Loucy (cell line): Measurements from ENCODE around the gene NRXN3.

Experiments
- EZH2phosphoT487 ChIP-seq: fragments of 200-600 bp; IDR thresholded peaks from 2 replicates; pipeline ENCODE4 v1.6.1; 2018; ENCODE audit warnings: antibody characterized with exemption, mild to moderate bottlenecking, moderate library complexity, borderline replicate concordance
- TF ChIP-seq, protein P1 (sequence below): fragments of 200-600 bp; sonication (generic); conservative IDR thresholded peaks from 2 replicates; pipeline ENCODE4 v1.5.1; 2014; ENCODE audit warnings: mild to moderate bottlenecking, antibody characterized with exemption, low read length

DNA sequence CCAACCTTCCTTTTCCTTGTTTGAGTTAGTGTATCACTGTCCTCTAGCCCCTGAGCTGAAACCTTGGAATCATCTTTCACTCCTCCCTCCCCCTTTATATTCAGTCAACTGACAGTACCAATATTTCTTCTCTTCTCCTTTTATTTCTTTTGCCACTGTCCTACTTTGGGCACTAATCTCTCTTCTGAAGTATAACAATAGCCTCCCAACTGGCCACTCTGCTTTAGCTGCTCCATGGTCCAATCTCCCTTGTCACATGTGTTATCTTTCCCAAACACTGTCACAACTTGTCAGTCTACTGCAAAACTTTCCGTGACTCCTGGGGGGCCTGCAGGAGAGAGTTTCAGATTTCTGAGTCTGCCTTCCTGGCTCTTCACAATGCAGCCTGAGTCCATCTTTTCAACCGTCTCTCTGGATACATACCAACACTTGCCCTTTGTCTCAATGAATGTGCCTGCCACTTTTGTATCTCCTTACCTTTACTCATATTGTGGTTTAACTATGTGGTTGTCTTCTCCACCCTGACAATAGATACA lies 1570.0 kb downstream of the NRXN3 start:
- TF ChIP-seq, protein P1, sequence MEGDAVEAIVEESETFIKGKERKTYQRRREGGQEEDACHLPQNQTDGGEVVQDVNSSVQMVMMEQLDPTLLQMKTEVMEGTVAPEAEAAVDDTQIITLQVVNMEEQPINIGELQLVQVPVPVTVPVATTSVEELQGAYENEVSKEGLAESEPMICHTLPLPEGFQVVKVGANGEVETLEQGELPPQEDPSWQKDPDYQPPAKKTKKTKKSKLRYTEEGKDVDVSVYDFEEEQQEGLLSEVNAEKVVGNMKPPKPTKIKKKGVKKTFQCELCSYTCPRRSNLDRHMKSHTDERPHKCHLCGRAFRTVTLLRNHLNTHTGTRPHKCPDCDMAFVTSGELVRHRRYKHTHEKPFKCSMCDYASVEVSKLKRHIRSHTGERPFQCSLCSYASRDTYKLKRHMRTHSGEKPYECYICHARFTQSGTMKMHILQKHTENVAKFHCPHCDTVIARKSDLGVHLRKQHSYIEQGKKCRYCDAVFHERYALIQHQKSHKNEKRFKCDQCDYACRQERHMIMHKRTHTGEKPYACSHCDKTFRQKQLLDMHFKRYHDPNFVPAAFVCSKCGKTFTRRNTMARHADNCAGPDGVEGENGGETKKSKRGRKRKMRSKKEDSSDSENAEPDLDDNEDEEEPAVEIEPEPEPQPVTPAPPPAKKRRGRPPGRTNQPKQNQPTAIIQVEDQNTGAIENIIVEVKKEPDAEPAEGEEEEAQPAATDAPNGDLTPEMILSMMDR = no peak
- no peak for TF ChIP-seq EZH2phosphoT487
